H1 (cell line): ENCODE measurements around the gene NDUFV1. TPM values are rescaled to one million over a fixed set of nuclear protein-coding genes. Genes with fewer than 3 reads are reported as not detected.

Source experiments
- CTCF ChIA-PET: fragments of 300-600 bp; sonication (Branson Sonifier 250); formaldehyde crosslinking; loops from one replicate; lab custom pipeline; 2021; ENCODE audit not compliant: partially characterized antibody; lab: Charles Lee
- POLR2A ChIA-PET: fragments of 300-600 bp; sonication (Branson Sonifier 250); formaldehyde crosslinking; loops from one replicate; lab custom pipeline; 2021; ENCODE audit warnings: inconsistent platforms; ENCODE audit not compliant: partially characterized antibody; lab: Charles Lee
- DNase-seq, 2 experiments: peaks; one replicate each; pipeline versions ENCODE4 v3.0.0 to v3.0.0-alpha.2; 2010 to 2022; ENCODE audit warnings: low spot score in 2 of 2, low read depth in 1 of 2, mixed read lengths in 1 of 2
- FAIRE-seq: peaks from 2 replicates; lab custom pipeline; 2011; peaks lifted over from hg19 to GRCh38; lab: Jason Lieb, UNC
- H2AFZ ChIP-seq: 2 replicates; pipeline ENCODE4 v1.8.1; 2012; ENCODE audit warnings: low read length, inconsistent platforms
- H2AK5ac ChIP-seq: 2 replicates; pipeline ENCODE4 v1.6.1; 2013; ENCODE audit warnings: low read depth, low read length
- H2BK120ac ChIP-seq: replicated peaks from 2 replicates; pipeline ENCODE3; 2013; ENCODE audit warnings: low read depth, low read length, inconsistent platforms
- H2BK12ac ChIP-seq: 2 replicates; pipeline ENCODE4 v1.6.1; 2013; ENCODE audit warnings: low read depth, low read length
- H2BK15ac ChIP-seq: 2 replicates; pipeline ENCODE4 v1.6.1; 2013; ENCODE audit warnings: low read length
- H2BK20ac ChIP-seq: 2 replicates; pipeline ENCODE4 v1.6.1; 2013; ENCODE audit warnings: low read length
- H2BK5ac ChIP-seq: 2 replicates; pipeline ENCODE4 v1.6.1; 2013; ENCODE audit warnings: low read depth, low read length
- H3K14ac ChIP-seq: 2 replicates; pipeline ENCODE4 v1.6.1; 2013; ENCODE audit warnings: inconsistent platforms; ENCODE audit not compliant: insufficient read length
- H3K18ac ChIP-seq: 2 replicates; pipeline ENCODE4 v1.6.1; 2013; ENCODE audit warnings: low read length; ENCODE audit errors: extremely low read depth
- H3K23ac ChIP-seq: 2 replicates; pipeline ENCODE4 v1.6.1; 2013; ENCODE audit warnings: inconsistent platforms; ENCODE audit not compliant: insufficient read length
- H3K23me2 ChIP-seq: 2 replicates; pipeline ENCODE4 v1.6.1; 2013; ENCODE audit warnings: low read depth, low read length
- H3K27ac ChIP-seq: 2 replicates; pipeline ENCODE4 v1.6.1; 2011; ENCODE audit warnings: low read depth, low read length, inconsistent platforms
- H3K27me3 ChIP-seq, 4 experiments: replicated peaks in 1 of 4; 1 replicate in 1 of 4; 2 replicates in 3 of 4; pipeline versions ENCODE4 v1.6.1 to v1.8.1; 2011 to 2013; ENCODE audit warnings: low read length in 3 of 4, mild to moderate bottlenecking in 3 of 4, inconsistent platforms in 2 of 4, mixed read lengths in 2 of 4, moderate library complexity in 1 of 4; ENCODE audit not compliant: control insufficient read depth in 3 of 4, insufficient read depth in 3 of 4; ENCODE audit errors: extremely low read depth in 1 of 4
- H3K36me3 ChIP-seq, 4 experiments: 2 replicates each; pipeline versions ENCODE4 v1.6.1 to v1.8.1; 2011 to 2013; ENCODE audit warnings: mild to moderate bottlenecking in 4 of 4, low read length in 3 of 4, moderate library complexity in 2 of 4, control low read depth in 1 of 4, inconsistent platforms in 1 of 4; ENCODE audit not compliant: insufficient read depth in 4 of 4, control insufficient read depth in 2 of 4
- H3K4ac ChIP-seq: replicated peaks from 2 replicates; pipeline ENCODE3; 2013; ENCODE audit warnings: low read length, low read depth, mixed read lengths, inconsistent platforms; ENCODE audit not compliant: insufficient read length
- H3K4me1 ChIP-seq, 4 experiments: replicated peaks in 1 of 4; 1 replicate in 1 of 4; 2 replicates in 3 of 4; pipeline versions ENCODE4 v1.6.1 to v1.8.1; 2011 to 2013; ENCODE audit warnings: low read length in 3 of 4, inconsistent platforms in 2 of 4, mixed read lengths in 1 of 4; ENCODE audit not compliant: insufficient read depth in 4 of 4, control insufficient read depth in 3 of 4
- H3K4me2 ChIP-seq, 2 experiments: 2 replicates each; pipeline versions ENCODE4 v1.6.1 to v1.8.1; 2011 to 2013; ENCODE audit warnings: low read depth in 2 of 2, low read length in 2 of 2, control low read depth in 1 of 2, inconsistent platforms in 1 of 2, mild to moderate bottlenecking in 1 of 2; ENCODE audit not compliant: insufficient read depth in 1 of 2
- H3K4me3 ChIP-seq, 4 experiments: fragments of 200-600, 300-600 bp in 1 of 4; sonication (generic), shearing (Covaris generic), sonication (Bioruptor Twin) in 1 of 4; 2 replicates each; pipeline versions ENCODE4 v1.5.1 to v1.8.1; 2011 to 2016; ENCODE audit warnings: low read length in 4 of 4, low read depth in 3 of 4, control low read depth in 2 of 4, inconsistent platforms in 2 of 4, mild to moderate bottlenecking in 2 of 4, mixed read lengths in 1 of 4, moderate library complexity in 1 of 4; ENCODE audit not compliant: insufficient read depth in 2 of 4; ENCODE audit errors: extremely low read depth in 1 of 4
- H3K56ac ChIP-seq: replicated peaks from 2 replicates; pipeline ENCODE3; 2013; ENCODE audit warnings: low read depth, mild to moderate bottlenecking, mixed read lengths, low read length, inconsistent platforms; ENCODE audit not compliant: insufficient read length
- H3K79me1 ChIP-seq: 2 replicates; pipeline ENCODE4 v1.6.1; 2013; ENCODE audit warnings: low read depth, low read length, control low read depth
- H3K79me2 ChIP-seq, 2 experiments: 2 replicates each; pipeline versions ENCODE4 v1.6.1 to v1.8.1; 2012 to 2013; ENCODE audit warnings: low read length in 2 of 2, mild to moderate bottlenecking in 2 of 2, inconsistent platforms in 1 of 2; ENCODE audit not compliant: insufficient read depth in 2 of 2, control insufficient read depth in 1 of 2
- H3K9ac ChIP-seq, 4 experiments: replicated peaks in 1 of 4; 1 replicate in 1 of 4; 2 replicates in 3 of 4; pipeline versions ENCODE4 v1.6.1 to v1.8.1; 2011 to 2013; ENCODE audit warnings: low read depth in 3 of 4, low read length in 3 of 4, control low read depth in 2 of 4, mild to moderate bottlenecking in 2 of 4, moderate library complexity in 2 of 4, inconsistent platforms in 1 of 4; ENCODE audit errors: extremely low read depth in 1 of 4
- H3K9me3 ChIP-seq, 2 experiments: 2 replicates each; pipeline versions ENCODE4 v1.6.1 to v1.8.1; 2012 to 2013; ENCODE audit warnings: mild to moderate bottlenecking in 2 of 2, moderate library complexity in 2 of 2, control low read depth in 1 of 2, inconsistent platforms in 1 of 2, low read depth in 1 of 2, low read length in 1 of 2, mixed read lengths in 1 of 2; ENCODE audit not compliant: insufficient read depth in 2 of 2
- H4K20me1 ChIP-seq, 2 experiments: replicated peaks in 1 of 2; 2 replicates each; pipeline versions ENCODE3 to v1.8.1; 2011 to 2013; ENCODE audit warnings: inconsistent platforms in 2 of 2, low read length in 2 of 2, mild to moderate bottlenecking in 1 of 2; ENCODE audit not compliant: insufficient read depth in 2 of 2, control insufficient read depth in 1 of 2
- H4K5ac ChIP-seq: 2 replicates; pipeline ENCODE4 v1.6.1; 2013; ENCODE audit warnings: low read length, low read depth, mixed read lengths, inconsistent platforms; ENCODE audit not compliant: insufficient read length
- H4K8ac ChIP-seq: 2 replicates; pipeline ENCODE4 v1.8.0; 2013; ENCODE audit warnings: mild to moderate bottlenecking, moderate library complexity, low read length, inconsistent platforms; ENCODE audit not compliant: insufficient read depth; ENCODE audit errors: extremely low read depth
- H4K91ac ChIP-seq: replicated peaks from 2 replicates; pipeline ENCODE3; 2013; ENCODE audit warnings: low read length, mixed read lengths, inconsistent platforms; ENCODE audit not compliant: insufficient read length
- BRCA1 ChIP-seq: IDR thresholded peaks from 2 replicates; pipeline ENCODE4 v1.6.1; 2012; ENCODE audit warnings: low read depth, low read length, improper control_type of control experiment
- CTBP2 ChIP-seq: IDR thresholded peaks from 2 replicates; pipeline ENCODE4 v1.7.0; 2011; ENCODE audit warnings: borderline replicate concordance, mild to moderate bottlenecking, moderate library complexity, mixed read lengths, low read length; ENCODE audit not compliant: insufficient read depth, insufficient read length
- HDAC6 ChIP-seq: IDR thresholded peaks from one replicate; pipeline ENCODE4 v1.7.1; 2012; ENCODE audit warnings: low read depth, mild to moderate bottlenecking, inconsistent platforms, low read length, moderate library complexity
- NANOG ChIP-seq: IDR thresholded peaks from 2 replicates; pipeline ENCODE4 v1.6.1; 2011; ENCODE audit warnings: low read length, low read depth, mild to moderate bottlenecking, inconsistent platforms; ENCODE audit not compliant: insufficient read depth, poor library complexity, severe bottlenecking
- PHF8 ChIP-seq: fragments of 200-600 bp; sonication (generic); conservative IDR thresholded peaks from 2 replicates; pipeline ENCODE4 v1.7.1; 2012; ENCODE audit warnings: low read depth, mild to moderate bottlenecking, inconsistent platforms, low read length, moderate library complexity
- SIN3A ChIP-seq, 2 experiments: IDR thresholded peaks in 1 of 2; conservative IDR thresholded peaks in 1 of 2; 2 replicates each; pipeline ENCODE4 v1.6.1; 2011 to 2012; ENCODE audit warnings: low read length in 2 of 2, improper control_type of control experiment in 1 of 2, low read depth in 1 of 2, mild to moderate bottlenecking in 1 of 2
- SRF ChIP-seq: IDR thresholded peaks from 2 replicates; pipeline ENCODE4 v1.6.1; 2011; ENCODE audit warnings: mild to moderate bottlenecking, low read depth, low read length, moderate library complexity
- TAF7 ChIP-seq: optimal IDR thresholded peaks from 2 replicates; pipeline ENCODE3; 2011; ENCODE audit warnings: low read depth, mild to moderate bottlenecking, inconsistent platforms, low read length, moderate library complexity, borderline replicate concordance
- TCF12 ChIP-seq: IDR thresholded peaks from 2 replicates; pipeline ENCODE4 v1.6.1; 2011; ENCODE audit warnings: low read depth, mild to moderate bottlenecking, low read length
- WGBS, 2 experiments: shearing (Covaris generic) in 1 of 2; methylation state at CpG; one replicate each; pipeline versions ENCODE4 v1.1.6 to v1.1.7; 2013 to 2015; ENCODE audit warnings: low lambda C conversion rate in 2 of 2, mixed read lengths in 2 of 2, inconsistent platforms in 1 of 2, low coverage in 1 of 2, missing lambda C conversion rate in 1 of 2; ENCODE audit not compliant: insufficient replicate concordance in 2 of 2, insufficient coverage in 1 of 2, insufficient read length in 1 of 2; ENCODE audit errors: extremely low coverage in 1 of 2, missing lambda C conversion rate in 1 of 2; 5-methylcytosine and 5-hydroxymethylcytosine counted together
- polyA plus RNA-seq, 7 experiments: library from polyadenylated mRNA; depleted of rRNA in 3 of 7; stranded (reverse) in 5 of 7; unstranded in 2 of 7; fragments of >200 nt in 5 of 7; fragments of 200-250 nt in 2 of 7; gene quantifications; 1 replicate in 5 of 7; 2 replicates in 1 of 7; 4 replicates in 1 of 7; pipeline versions ENCODE4 v1.2.1 to v1.2.3, GENCODE V29; 2011 to 2013; ENCODE audit warnings: missing spikeins in 2 of 7, mixed read lengths in 2 of 7
- total RNA-seq: library from RNA; stranded (reverse); fragmentation: NEBNext Ultra II Directional; extraction: Animal tissue kit (Norgen Biotek cat#: 25700); gene quantifications from 2 replicates; pipeline ENCODE4 v1.2.1, GENCODE V29; 2021
- TF ChIP-seq, protein P1 (sequence below): IDR thresholded peaks from 2 replicates; pipeline ENCODE4 v1.6.1; 2011; ENCODE audit warnings: low read depth, mild to moderate bottlenecking, low read length; ENCODE audit not compliant: insufficient read depth

The NDUFV1 gene
- total and polyA plus RNA-seq, 2 of the 8 experiments (the other 6 are each of a cell fraction or from before 2014, with no cell fraction given): 125 to 131 TPM

DNA sequence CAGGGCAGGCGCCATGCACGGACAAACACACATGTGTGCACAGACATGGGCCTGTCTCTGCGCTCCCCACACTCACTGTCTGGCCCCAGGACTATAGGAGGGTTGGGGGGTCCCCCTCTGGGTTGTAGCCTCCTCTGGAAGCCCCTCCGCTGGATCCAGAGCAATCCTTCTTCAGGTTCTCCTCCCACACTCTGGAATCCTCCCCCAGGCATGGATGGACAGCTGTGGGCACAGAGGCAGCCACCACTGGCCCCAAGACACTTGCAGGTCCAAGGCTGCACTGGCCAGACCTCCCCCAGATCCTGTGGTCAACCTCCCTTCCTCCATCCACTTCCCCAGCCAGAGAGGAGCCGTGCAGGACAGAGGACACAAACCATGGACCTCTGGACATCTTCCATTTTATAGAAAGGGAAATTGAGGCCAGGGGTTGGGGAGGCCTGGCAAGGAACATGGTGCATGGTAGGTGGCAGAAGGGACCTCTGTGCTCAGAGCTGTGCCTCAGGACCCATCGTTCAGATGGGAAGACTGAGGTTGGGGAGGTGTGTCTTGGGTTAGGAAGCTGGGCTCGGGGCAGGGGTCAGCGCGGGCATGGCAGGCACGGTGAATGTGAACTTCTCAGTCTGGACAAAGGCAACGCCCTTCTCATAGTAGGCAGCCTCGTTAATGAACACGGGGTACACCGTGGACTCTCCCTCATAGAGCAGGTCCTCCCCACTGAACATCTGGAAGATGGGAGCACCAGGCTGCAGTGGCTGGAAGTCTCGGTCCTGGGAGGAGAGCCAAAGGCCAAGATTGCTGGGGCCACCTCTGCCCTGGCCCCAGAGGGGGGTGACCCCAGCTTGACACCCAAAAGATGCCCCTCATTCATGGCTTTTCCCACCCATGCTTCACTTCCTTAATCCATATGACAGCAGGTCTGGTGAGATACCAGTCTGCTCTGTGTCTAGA lies 35.7 kb downstream of the NDUFV1 start:
- Histone ChIP-seq H3K4me2 (no peak overlapping the region), H3K9me3 (peaks cover 3 to 6% of the 10 kb centered on the region in 2 experiments; a peak in 3 of 4 replicates), H3K79me2 (no peaks in the 10 kb centered on the region), H3K27ac (no peak overlapping the region), H3K23ac (no peak overlapping the region), H2AFZ (no peak overlapping the region), H3K56ac (no peak overlapping the region), H4K91ac (no peak overlapping the region), H3K9ac (no peak overlapping the region), H3K18ac (no peak overlapping the region), H4K8ac (no peak overlapping the region; the same call in 1 of the 2 replicates), H4K5ac (no peak overlapping the region), H3K4me1 (peaks cover 0 to 4% (median 1%) of the 10 kb centered on the region in 4 experiments; a peak in 1 of 7 replicates), H3K79me1 (no peaks in the 10 kb centered on the region), H2AK5ac (no peak overlapping the region), H3K23me2 (no peaks in the 10 kb centered on the region; the same call in none of the 2 replicates), H2BK120ac (no peak overlapping the region), H3K4ac (no peak overlapping the region), H3K36me3 (no peaks in the 10 kb centered on the region), H2BK5ac (no peak overlapping the region), H3K27me3 (peaks cover 8 to 28% (median 15%) of the 10 kb centered on the region in 4 experiments), H3K14ac (no peak overlapping the region), H4K20me1 (no peaks in the 10 kb centered on the region), H2BK20ac (no peak overlapping the region), H2BK12ac (no peak overlapping the region), H2BK15ac (peak overlapping the region; percentile 46; the same call in 1 of the 2 replicates), H3K4me3 (no peak overlapping the region)
- 92% methylated on average over 15 of the region's 15 CpGs; no CpG with 5 or more reads in 1 of the 2 experiments for WGBS, 2 experiments
- DNase-seq (no peak), FAIRE-seq (no peak)
- ChIA-PET POLR2A (no interaction called here), CTCF (interaction anchor here (0.6 to 7.5 kb wide), 7 partner anchors 10 to 69 kb away, joined by 3 to 99 read pairs (median 4); partner anchors contain the start of gene NUDT8)
- TF ChIP-seq SIN3A (conservative IDR thresholded peaks at IDR 0.05 in 1 of 2, IDR thresholded peaks at IDR 0.05 in 1 of 2; ENCODE audit: low read depth in 1 of 2, low read length in 2 of 2): no peak
- TF ChIP-seq PHF8: no peak
- TF ChIP-seq TAF7: no peak
- TF ChIP-seq TCF12: no peak
- TF ChIP-seq, protein P1, sequence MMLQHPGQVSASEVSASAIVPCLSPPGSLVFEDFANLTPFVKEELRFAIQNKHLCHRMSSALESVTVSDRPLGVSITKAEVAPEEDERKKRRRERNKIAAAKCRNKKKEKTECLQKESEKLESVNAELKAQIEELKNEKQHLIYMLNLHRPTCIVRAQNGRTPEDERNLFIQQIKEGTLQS: no peak
- TF ChIP-seq HDAC6: no peak
- TF ChIP-seq BRCA1: no peak
- no peak for TF ChIP-seq NANOG
- TF ChIP-seq CTBP2: no peak
- TF ChIP-seq SRF: no peak
